Lung (tissue), 12 donors: ENCODE results near the gene DIRAS1. TPM values are rescaled to one million over a fixed set of nuclear protein-coding genes. Genes with fewer than 3 reads are reported as not detected.

ENCODE experiments used
- ATAC-seq: fragments of 200-7000 bp; cut with Tn5 transposase; one replicate; pipeline ENCODE4 v1.9.1; 2020; ENCODE audit warnings: moderate number of reproducible peaks; ENCODE audit not compliant: insufficient read depth, low FRiP score
- DNase-seq, 3 donors: peaks; one replicate each; pipeline ENCODE4 v3.0.0-alpha.2; 2013 to 2017
- H3K27ac ChIP-seq, 2 donors: one replicate each; pipeline ENCODE4 v1.5.1; 2013; ENCODE audit warnings: mild to moderate bottlenecking in 2 of 2, moderate library complexity in 2 of 2, control low read depth in 1 of 2, inconsistent platforms in 1 of 2, low read depth in 1 of 2, low read length in 1 of 2
- H3K27me3 ChIP-seq, 3 donors: one replicate each; pipeline ENCODE4 v1.5.1; 2013; ENCODE audit warnings: low read length in 2 of 3; ENCODE audit not compliant: control insufficient read depth in 3 of 3, insufficient read depth in 3 of 3
- H3K36me3 ChIP-seq, 4 donors: one replicate each; pipeline ENCODE4 v1.5.1; 2013; ENCODE audit warnings: low read length in 4 of 4, mild to moderate bottlenecking in 1 of 4, moderate library complexity in 1 of 4; ENCODE audit not compliant: control insufficient read depth in 4 of 4, insufficient read depth in 4 of 4
- H3K4me1 ChIP-seq, 5 donors: one replicate each; pipeline ENCODE4 v1.5.1; 2013; ENCODE audit warnings: low read length in 5 of 5, mild to moderate bottlenecking in 2 of 5, moderate library complexity in 1 of 5; ENCODE audit not compliant: control insufficient read depth in 5 of 5, insufficient read depth in 5 of 5
- H3K4me3 ChIP-seq: one replicate; pipeline ENCODE4 v1.5.1; 2013; ENCODE audit warnings: mild to moderate bottlenecking, control low read depth, moderate library complexity
- H3K9ac ChIP-seq, 2 donors: one replicate each; pipeline ENCODE4 v1.5.1; 2013; ENCODE audit warnings: low read length in 2 of 2, control low read depth in 1 of 2; ENCODE audit not compliant: insufficient read depth in 1 of 2
- H3K9me3 ChIP-seq, 4 donors: one replicate each; pipeline ENCODE4 v1.5.1; 2013; ENCODE audit warnings: low read length in 3 of 4, mild to moderate bottlenecking in 1 of 4, moderate library complexity in 1 of 4; ENCODE audit not compliant: control insufficient read depth in 4 of 4, insufficient read depth in 3 of 4
- WGBS, 2 donors: extraction: QIAGEN DNeasy Blood & Tissue Kit; methylation state at CpG; one replicate each; pipeline ENCODE4 v1.1.7; 2013; 5-methylcytosine and 5-hydroxymethylcytosine counted together
- polyA plus RNA-seq, 2 donors: library from polyadenylated mRNA; stranded (reverse); fragments of 200-250 nt; gene quantifications; one replicate each; pipeline ENCODE4 v1.2.1, GENCODE V29; 2013
- total RNA-seq, 2 donors: library from RNA; depleted of rRNA in 1 of 2; stranded (reverse); fragments of >200 nt in 1 of 2; gene quantifications; one replicate each; pipeline ENCODE4 v1.2.1, GENCODE V29; 2014 to 2021
- TF ChIP-seq, protein P1 (sequence below): IDR thresholded peaks from 2 replicates; pipeline ENCODE4 v1.5.1; 2012; ENCODE audit warnings: mild to moderate bottlenecking; ENCODE audit errors: control extremely low read depth, extremely low read depth
- donor health status: control.
- donor health status: control.
- donor health status: Bipolar disorder and iron deficiency.
- donor health status: healthy.
- donor health status: DM: yes; HTN: yes; CAD: no.

Gene DIRAS1
- total and polyA plus RNA-seq, 4 donors = 0.37 to 1.2 (median 0.58) TPM

DNA sequence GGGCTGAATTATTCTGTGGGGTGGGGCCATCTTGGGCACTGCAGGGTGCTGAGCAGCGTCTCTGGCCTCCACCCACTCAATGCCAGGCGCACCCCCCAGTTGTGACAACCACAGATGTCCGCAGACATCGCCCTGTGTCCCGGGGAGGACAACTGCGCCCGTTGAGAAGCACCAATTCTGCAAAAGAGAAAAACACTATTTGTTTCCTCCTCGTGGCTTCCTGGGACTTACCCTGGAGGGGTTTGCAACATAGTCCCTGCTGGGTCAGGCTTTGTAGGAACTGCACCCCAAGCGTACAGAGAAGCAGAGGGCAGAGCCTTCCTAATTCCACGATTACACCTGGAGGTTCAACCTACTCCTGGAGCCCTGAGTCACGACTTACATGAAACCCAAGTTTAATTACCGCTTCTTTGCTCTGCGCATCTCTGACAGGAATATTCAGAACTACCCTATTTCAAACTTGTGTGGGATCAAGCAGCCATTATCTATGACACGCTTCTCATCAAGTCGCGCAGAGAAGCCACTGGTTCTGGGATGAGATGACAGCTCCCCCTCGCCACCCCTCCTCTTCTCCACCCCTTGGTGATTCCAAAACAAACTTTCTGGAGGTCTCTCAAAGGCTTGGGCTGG is 29.8 kb upstream of the DIRAS1 start:
- Histone ChIP-seq H3K27ac (no peak overlapping the region), H3K9me3 (peaks cover 0 to 5% (median 0%) of the 10 kb centered on the region in 4 donors), H3K9ac (no peak overlapping the region), H3K4me1 (no peaks in the 10 kb centered on the region), H3K36me3 (peaks cover 2 to 21% (median 8%) of the 10 kb centered on the region in 4 donors), H3K4me3 (no peak overlapping the region), H3K27me3 (peaks cover 0 to 3% (median 0%) of the 10 kb centered on the region in 3 donors)
- 56 to 67% methylated on average over 17 of the region's 17 CpGs for WGBS, 2 donors
- ATAC-seq (no peak), DNase-seq (no peak)
- TF ChIP-seq, protein P1, sequence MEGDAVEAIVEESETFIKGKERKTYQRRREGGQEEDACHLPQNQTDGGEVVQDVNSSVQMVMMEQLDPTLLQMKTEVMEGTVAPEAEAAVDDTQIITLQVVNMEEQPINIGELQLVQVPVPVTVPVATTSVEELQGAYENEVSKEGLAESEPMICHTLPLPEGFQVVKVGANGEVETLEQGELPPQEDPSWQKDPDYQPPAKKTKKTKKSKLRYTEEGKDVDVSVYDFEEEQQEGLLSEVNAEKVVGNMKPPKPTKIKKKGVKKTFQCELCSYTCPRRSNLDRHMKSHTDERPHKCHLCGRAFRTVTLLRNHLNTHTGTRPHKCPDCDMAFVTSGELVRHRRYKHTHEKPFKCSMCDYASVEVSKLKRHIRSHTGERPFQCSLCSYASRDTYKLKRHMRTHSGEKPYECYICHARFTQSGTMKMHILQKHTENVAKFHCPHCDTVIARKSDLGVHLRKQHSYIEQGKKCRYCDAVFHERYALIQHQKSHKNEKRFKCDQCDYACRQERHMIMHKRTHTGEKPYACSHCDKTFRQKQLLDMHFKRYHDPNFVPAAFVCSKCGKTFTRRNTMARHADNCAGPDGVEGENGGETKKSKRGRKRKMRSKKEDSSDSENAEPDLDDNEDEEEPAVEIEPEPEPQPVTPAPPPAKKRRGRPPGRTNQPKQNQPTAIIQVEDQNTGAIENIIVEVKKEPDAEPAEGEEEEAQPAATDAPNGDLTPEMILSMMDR = no peak

DNA sequence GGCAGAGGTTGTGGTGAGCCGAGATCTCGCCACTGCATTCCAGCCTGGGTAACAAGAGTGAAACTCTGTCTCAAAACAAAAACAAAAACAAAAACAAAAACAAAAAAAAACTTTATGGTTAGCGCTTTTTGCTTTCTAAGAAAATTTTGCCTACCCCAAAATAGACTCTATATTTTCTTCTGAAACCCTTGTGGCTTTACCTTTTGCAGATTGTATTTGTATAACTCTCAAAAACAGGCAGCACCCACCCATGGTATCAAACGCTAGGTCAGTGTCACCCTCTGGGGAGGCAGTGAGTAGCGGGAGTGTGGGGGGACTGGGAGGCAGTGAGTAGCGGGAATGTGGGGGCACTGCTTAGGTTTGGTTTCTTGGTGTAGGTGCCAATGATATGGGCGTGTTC is 26.2 kb upstream of the DIRAS1 start:
- no peak overlapping the region for H3K9ac ChIP-seq
- TF ChIP-seq, protein P1 = no peak

DNA sequence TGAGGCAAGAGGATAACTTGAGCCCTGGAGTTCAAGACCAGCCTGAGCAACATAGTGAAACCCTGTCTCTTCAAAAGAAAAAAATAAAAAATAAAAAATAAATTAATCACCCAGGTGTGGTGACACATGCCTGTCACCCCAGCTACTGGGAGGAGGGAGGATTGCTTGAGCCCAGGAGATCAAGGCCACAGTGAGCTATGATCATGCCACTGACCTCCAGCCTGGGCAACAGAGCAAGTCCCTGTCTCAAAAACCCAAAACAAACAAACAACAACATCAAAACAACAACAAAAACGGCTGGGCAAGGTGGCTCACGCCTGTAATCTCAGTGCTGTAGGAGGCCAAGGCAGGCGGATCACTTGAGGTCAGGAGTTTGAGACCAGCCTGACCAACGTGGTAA is 22.9 kb upstream of the DIRAS1 start:
- 46 to 60% methylated on average over 4 of the region's 4 CpGs for WGBS, 2 donors
- H3K4me1 ChIP-seq = peaks cover 0 to 5% (median 1%) of the 10 kb centered on the region in 5 donors

More for the DNA sequence above, 26.2 kb upstream of the DIRAS1 start:
- Histone ChIP-seq H3K27me3 (peaks cover 0 to 3% (median 0%) of the 10 kb centered on the region in 3 donors), H3K27ac (no peak overlapping the region), H3K9me3 (no peaks in the 10 kb centered on the region), H3K4me1 (no peaks in the 10 kb centered on the region), H3K4me3 (no peak overlapping the region), H3K36me3 (no peaks in the 10 kb centered on the region)
- no peak for DNase-seq
- WGBS, 2 donors = 88 to 91% methylated on average over 7 of the region's 7 CpGs
- no peak for ATAC-seq

More for the DNA sequence above, 22.9 kb upstream of the DIRAS1 start:
- H3K27me3 ChIP-seq = no peaks in the 10 kb centered on the region
- H3K9me3 ChIP-seq = no peaks in the 10 kb centered on the region
- H3K27ac ChIP-seq = no peak overlapping the region
- no peak overlapping the region for H3K4me3 ChIP-seq
- no peaks in the 10 kb centered on the region for H3K36me3 ChIP-seq
- DNase-seq = no peak
- ATAC-seq = no peak
- TF ChIP-seq, protein P1 = no peak
- no peak overlapping the region for H3K9ac ChIP-seq
